ES-I3 (cell line): Measurements from ENCODE around the gene GLI3.
"Not testable (repeated sequence)": the region's sequence is repeated elsewhere in the genome, so short reads cannot be mapped to it uniquely, and the experiment has no call there.

Source experiments
- H3K36me3 ChIP-seq: 2 replicates; pipeline ENCODE4 v1.6.1; 2013; ENCODE audit warnings: mild to moderate bottlenecking, low read length, control low read depth, moderate library complexity; ENCODE audit not compliant: insufficient read depth
- H3K4me1 ChIP-seq: 2 replicates; pipeline ENCODE4 v1.6.1; 2013; ENCODE audit warnings: mild to moderate bottlenecking, control low read depth, low read length; ENCODE audit not compliant: insufficient read depth
- H3K9ac ChIP-seq: 2 replicates; pipeline ENCODE4 v1.6.1; 2013; ENCODE audit warnings: low read depth, mild to moderate bottlenecking, low read length, moderate library complexity
- H3K9me3 ChIP-seq: 2 replicates; pipeline ENCODE4 v1.6.1; 2013; ENCODE audit warnings: mild to moderate bottlenecking, low read length, moderate library complexity; ENCODE audit not compliant: control insufficient read depth, insufficient read depth

Gene GLI3

GRCh38 chr7:42212541-42213090, 24.4 kb downstream of the GLI3 start:
- Histone ChIP-seq H3K9ac (no peak overlapping the region), H3K4me1 (peaks cover 28% of the 10 kb centered on the region), H3K36me3 (no peaks in the 10 kb centered on the region), H3K9me3 (no peaks in the 10 kb centered on the region)

GRCh38 chr7:42211938-42212337, 25.1 kb downstream of the GLI3 start:
- Histone ChIP-seq H3K36me3 (no peaks in the 10 kb centered on the region), H3K9me3 (no peaks in the 10 kb centered on the region), H3K9ac (no peak overlapping the region), H3K4me1 (peaks cover 28% of the 10 kb centered on the region)

GRCh38 chr7:42210779-42211178, 26.2 kb downstream of the GLI3 start:
- no peak overlapping the region for H3K9ac ChIP-seq
- peaks cover 28% of the 10 kb centered on the region for H3K4me1 ChIP-seq
- no peaks in the 10 kb centered on the region for H3K9me3 ChIP-seq
- H3K36me3 ChIP-seq: no peaks in the 10 kb centered on the region

DNA sequence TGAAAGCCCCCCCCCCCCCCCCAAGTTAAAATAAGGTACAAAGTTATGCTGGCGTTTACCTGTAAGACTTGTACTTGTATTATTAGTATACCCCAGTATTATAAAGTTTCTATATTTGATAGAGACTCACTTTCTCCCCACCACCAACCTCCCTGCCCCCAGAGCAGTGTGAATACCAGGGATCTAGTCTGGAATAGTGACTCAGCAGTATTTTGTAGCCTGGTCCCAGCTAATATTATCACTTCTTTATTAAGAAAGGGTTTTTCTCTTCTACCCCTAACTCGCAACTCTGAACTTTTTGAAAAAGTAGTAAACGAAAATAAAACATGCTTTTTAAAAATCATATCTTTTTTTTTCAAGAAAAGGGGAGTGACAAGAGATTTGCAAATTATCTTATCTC, 26.7 kb downstream of the GLI3 start:
- Histone ChIP-seq H3K36me3 (no peaks in the 10 kb centered on the region), H3K4me1 (peaks cover 28% of the 10 kb centered on the region), H3K9ac (no peak overlapping the region), H3K9me3 (no peaks in the 10 kb centered on the region)

GRCh38 chr7:42209085-42209484, 27.9 kb downstream of the GLI3 start:
- H3K4me1 ChIP-seq: peaks cover 26% of the 10 kb centered on the region
- H3K9me3 ChIP-seq, H3K36me3 ChIP-seq: not testable (repeated sequence)

DNA sequence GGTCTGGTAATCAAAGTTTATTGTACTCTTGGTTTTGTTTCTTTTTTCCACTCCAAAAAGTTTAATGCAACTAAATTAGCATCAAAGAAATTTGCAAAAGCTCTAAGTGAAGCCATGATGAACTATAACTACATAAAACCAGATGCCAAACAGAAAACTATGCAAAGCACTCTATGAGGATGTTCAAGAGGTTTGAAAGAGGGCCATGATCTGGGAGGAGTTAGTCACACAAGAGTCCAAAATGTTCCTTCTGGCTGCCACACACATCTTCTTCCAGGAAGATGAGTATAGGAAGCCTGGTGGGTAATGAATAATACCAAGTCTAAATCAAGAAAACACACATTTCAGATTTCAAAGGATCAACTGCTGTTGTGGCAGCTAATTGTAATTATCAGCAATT, 28.4 kb downstream of the GLI3 start:
- Histone ChIP-seq H3K4me1 (peaks cover 24% of the 10 kb centered on the region), H3K9ac (no peak overlapping the region), H3K9me3 (no peaks in the 10 kb centered on the region), H3K36me3 (no peaks in the 10 kb centered on the region)

More at GRCh38 chr7:42209085-42209484, 27.9 kb downstream of the GLI3 start:
- not testable (repeated sequence) for H3K9ac ChIP-seq

- no peak overlapping the region for H3K9ac ChIP-seq
- no peaks in the 10 kb centered on the region for H3K9me3 ChIP-seq
- H3K4me1 ChIP-seq: peaks cover 13% of the 10 kb centered on the region
- no peaks in the 10 kb centered on the region for H3K36me3 ChIP-seq
Observed at GRCh38 chr7:42207420-42207819, 29.6 kb downstream of the GLI3 start.

DNA sequence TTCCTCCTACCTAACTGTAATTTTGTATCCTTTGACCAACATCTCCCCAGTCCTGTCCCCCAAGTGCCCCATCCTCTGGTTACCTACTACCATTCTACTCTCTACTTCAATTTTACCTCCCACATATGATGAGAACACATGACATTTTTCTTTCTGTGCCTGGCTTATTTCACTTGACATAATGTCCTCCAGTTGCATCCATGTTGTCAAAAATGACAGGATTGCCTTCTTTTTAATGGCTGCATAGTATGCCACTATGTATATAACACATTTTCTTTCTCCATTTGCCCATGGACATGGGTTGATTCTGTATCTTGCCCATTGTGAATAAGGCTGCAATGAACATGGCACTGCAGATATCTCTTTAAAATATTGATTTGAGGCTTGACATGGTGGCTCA, 33.7 kb downstream of the GLI3 start:
- H3K9me3 ChIP-seq: no peaks in the 10 kb centered on the region
- no peaks in the 10 kb centered on the region for H3K4me1 ChIP-seq
- H3K9ac ChIP-seq: no peak overlapping the region
- no peaks in the 10 kb centered on the region for H3K36me3 ChIP-seq

- Histone ChIP-seq H3K4me1 (peaks cover 3% of the 10 kb centered on the region; the same call in 1 of the 2 replicates), H3K9me3 (no peaks in the 10 kb centered on the region), H3K36me3 (no peaks in the 10 kb centered on the region), H3K9ac (no peak overlapping the region)
Observed at GRCh38 chr7:42202601-42203000, 34.4 kb downstream of the GLI3 start.

GRCh38 chr7:42198974-42199668, 37.9 kb downstream of the GLI3 start:
- peaks cover 7% of the 10 kb centered on the region; the same call in 1 of the 2 replicates for H3K4me1 ChIP-seq
- H3K9ac ChIP-seq: no peak overlapping the region
- no peaks in the 10 kb centered on the region for H3K9me3 ChIP-seq
- no peaks in the 10 kb centered on the region for H3K36me3 ChIP-seq

DNA sequence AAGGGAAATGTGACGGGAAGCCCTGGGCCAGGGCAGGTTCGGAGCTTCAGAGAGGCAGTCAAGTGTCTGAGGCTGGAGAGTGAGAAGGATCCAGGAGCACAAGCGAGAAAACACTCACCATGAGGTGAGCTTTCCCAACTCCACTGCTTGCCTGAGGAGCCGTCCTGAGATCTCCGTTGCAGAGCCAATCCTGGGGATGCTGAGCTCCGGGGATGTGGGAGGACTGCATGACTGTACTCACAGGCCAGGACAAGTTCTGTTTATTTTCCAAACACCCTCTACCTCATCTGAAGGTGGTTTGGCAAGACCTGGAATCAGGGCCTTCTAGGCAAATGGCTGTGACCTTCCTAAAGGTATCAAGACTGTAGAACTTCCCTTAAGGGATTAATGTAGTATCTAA, 38.7 kb downstream of the GLI3 start:
- no peaks in the 10 kb centered on the region for H3K36me3 ChIP-seq
- no peaks in the 10 kb centered on the region for H3K9me3 ChIP-seq
- peaks cover 12% of the 10 kb centered on the region for H3K4me1 ChIP-seq
- no peak overlapping the region for H3K9ac ChIP-seq

DNA sequence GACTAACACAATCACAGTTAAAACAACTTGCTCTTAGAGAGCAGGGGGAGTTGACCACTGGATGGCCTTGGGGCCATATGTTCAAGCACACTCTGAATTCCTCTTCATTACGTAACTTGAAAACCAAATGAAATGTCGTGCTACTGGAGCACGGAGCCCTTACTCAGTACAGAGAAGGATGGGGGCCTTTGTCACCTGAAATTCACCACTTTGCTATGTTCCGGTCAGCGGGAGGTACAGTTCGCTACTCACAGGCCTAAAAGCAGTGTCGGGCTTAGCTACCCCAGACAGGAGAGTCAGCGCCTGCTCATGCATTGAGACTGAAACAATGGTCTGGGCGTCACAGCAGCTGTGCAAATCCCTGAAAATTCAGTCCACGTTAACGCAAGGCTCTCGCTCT, 39.6 kb downstream of the GLI3 start:
- no peaks in the 10 kb centered on the region for H3K36me3 ChIP-seq
- H3K9me3 ChIP-seq: no peaks in the 10 kb centered on the region
- H3K4me1 ChIP-seq: peaks cover 20% of the 10 kb centered on the region
- no peak overlapping the region for H3K9ac ChIP-seq

DNA sequence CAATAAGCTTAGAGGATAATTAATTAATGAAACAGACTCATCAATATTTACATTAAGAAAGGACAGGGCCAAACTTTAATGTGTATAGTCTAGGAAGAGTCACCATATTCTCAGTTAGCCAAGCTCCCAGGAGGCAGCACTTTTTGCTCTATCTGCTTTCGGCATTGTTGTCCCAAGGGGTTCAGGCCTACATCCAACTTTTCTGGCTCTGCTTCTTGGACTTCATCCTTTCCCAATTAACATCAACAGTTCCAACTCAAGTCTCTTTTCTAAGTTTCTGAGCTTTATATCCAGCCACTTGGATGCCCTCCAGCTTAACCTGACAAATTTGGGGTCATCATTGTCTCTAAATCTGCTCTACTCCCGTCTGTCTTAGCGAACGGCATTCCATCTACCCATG, 42.8 kb downstream of the GLI3 start:
- Histone ChIP-seq H3K4me1 (peaks cover 21% of the 10 kb centered on the region), H3K9ac (no peak overlapping the region), H3K36me3 (no peaks in the 10 kb centered on the region), H3K9me3 (no peaks in the 10 kb centered on the region)

- no peaks in the 10 kb centered on the region for H3K36me3 ChIP-seq
- H3K9ac ChIP-seq: no peak overlapping the region
- no peaks in the 10 kb centered on the region for H3K9me3 ChIP-seq
- H3K4me1 ChIP-seq: peaks cover 21% of the 10 kb centered on the region
Observed at GRCh38 chr7:42193471-42194129, 43.4 kb downstream of the GLI3 start.

DNA sequence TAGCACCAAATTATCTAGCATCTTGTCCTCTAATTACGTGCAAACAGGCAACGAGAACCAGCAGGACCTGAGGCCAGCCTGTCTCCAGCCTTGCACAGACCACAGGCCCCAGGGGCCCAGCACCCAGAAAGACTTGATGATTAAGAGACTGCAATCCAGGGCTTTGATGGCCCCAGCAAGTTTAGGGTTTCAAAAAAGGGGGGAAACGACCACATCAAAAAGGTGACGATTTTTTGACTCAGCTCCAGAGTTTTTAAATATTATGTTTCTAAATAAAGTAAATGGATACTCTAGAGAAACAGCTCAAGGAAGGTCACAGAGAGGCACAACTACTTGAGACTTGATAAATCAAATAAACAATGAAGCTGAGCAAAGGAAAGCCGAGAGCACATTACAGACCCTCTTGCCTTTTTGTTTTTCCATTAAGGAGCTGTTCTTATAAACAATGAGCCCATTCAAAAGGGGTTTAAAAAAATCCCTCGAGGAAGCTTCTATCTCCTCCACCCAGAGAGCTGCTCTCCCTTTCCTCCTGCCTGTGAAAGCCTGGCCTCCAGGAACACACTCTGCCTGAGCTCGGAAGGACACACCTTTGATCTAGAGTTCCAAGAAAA, 44.1 kb downstream of the GLI3 start:
- H3K4me1 ChIP-seq: peaks cover 21% of the 10 kb centered on the region
- no peaks in the 10 kb centered on the region for H3K36me3 ChIP-seq
- no peak overlapping the region; the same call in 1 of the 2 replicates for H3K9ac ChIP-seq
- H3K9me3 ChIP-seq: no peaks in the 10 kb centered on the region
